Spleen (tissue), 11 donors: ENCODE measurements around the gene SPTLC3. TPM values are rescaled to one million over a fixed set of nuclear protein-coding genes. Genes with fewer than 3 reads are reported as not detected.

Source experiments
- DNase-seq: peaks from one replicate; pipeline ENCODE4 v3.0.0-alpha.2; 2020
- H3K27ac ChIP-seq, 8 donors: fragments of 200-600 bp; sonication (generic) in 7 of 8; 1 replicate in 4 of 8; 2 replicates in 4 of 8; pipeline versions ENCODE4 v1.5.0 to v1.8.0; 2016 to 2021; ENCODE audit warnings: inconsistent platforms in 4 of 8, mild to moderate bottlenecking in 4 of 8, moderate library complexity in 1 of 8
- H3K27me3 ChIP-seq, 7 donors: fragments of 200-600 bp; sonication (generic) in 6 of 7; replicated peaks in 1 of 7; 1 replicate in 4 of 7; 2 replicates in 3 of 7; pipeline versions ENCODE4 v1.5.0 to v1.8.0; 2016 to 2021; ENCODE audit warnings: inconsistent platforms in 3 of 7, mild to moderate bottlenecking in 1 of 7
- H3K36me3 ChIP-seq, 6 donors: fragments of 200-600 bp; sonication (generic) in 5 of 6; 1 replicate in 4 of 6; 2 replicates in 2 of 6; pipeline versions ENCODE4 v1.5.0 to v1.8.0; 2016 to 2021; ENCODE audit warnings: inconsistent platforms in 2 of 6
- H3K4me1 ChIP-seq, 6 donors: fragments of 200-600 bp; sonication (generic) in 5 of 6; 1 replicate in 3 of 6; 2 replicates in 3 of 6; pipeline versions ENCODE4 v1.5.0 to v1.8.0; 2016 to 2021; ENCODE audit warnings: inconsistent platforms in 3 of 6
- H3K4me3 ChIP-seq, 8 donors: fragments of 200-600 bp; sonication (generic) in 7 of 8; 1 replicate in 4 of 8; 2 replicates in 4 of 8; pipeline versions ENCODE4 v1.5.0 to v1.8.0; 2016 to 2021; ENCODE audit warnings: inconsistent platforms in 4 of 8, mild to moderate bottlenecking in 4 of 8, moderate library complexity in 2 of 8
- H3K9me3 ChIP-seq, 8 donors: fragments of 200-600 bp; sonication (generic) in 7 of 8; 1 replicate in 4 of 8; 2 replicates in 4 of 8; pipeline versions ENCODE4 v1.5.0 to v1.8.0; 2016 to 2021; ENCODE audit warnings: inconsistent platforms in 4 of 8
- CTCF ChIP-seq, 11 experiments: fragments of 200-600 bp in 7 of 11; fragments of 450-650 bp in 4 of 11; sonication (generic) in 4 of 11; IDR thresholded peaks in 8 of 11; conservative IDR thresholded peaks in 3 of 11; 1 replicate in 7 of 11; 2 replicates in 4 of 11; pipeline versions ENCODE4 v1.4.0 to v1.8.0; 2016 to 2021; ENCODE audit warnings: antibody characterized with exemption in 11 of 11, inconsistent platforms in 4 of 11, mild to moderate bottlenecking in 1 of 11
- POLR2A ChIP-seq, 3 donors: fragments of 450-650 bp; IDR thresholded peaks; one replicate each; pipeline ENCODE4 v1.5.1; 2017; ENCODE audit warnings: antibody characterized with exemption in 3 of 3, mild to moderate bottlenecking in 1 of 3
- POLR2AphosphoS5 ChIP-seq, 3 donors: sonication (generic); formaldehyde crosslinking; IDR thresholded peaks; one replicate each; pipeline ENCODE4 v1.5.1; 2017; ENCODE audit warnings: antibody characterized with exemption in 3 of 3
- WGBS, 5 donors: extraction: QIAGEN DNeasy Blood & Tissue Kit in 3 of 5; methylation state at CpG; one replicate each; pipeline versions ENCODE4 v1.1.5 to v1.1.7; 2013 to 2018; 5-methylcytosine and 5-hydroxymethylcytosine counted together
- intact Hi-C: fragments of 100-400 bp; cut with DNase I; formaldehyde crosslinking; loops from one replicate; pipeline ENCODE4 v1.15.0; 2023; ENCODE audit warnings: low total_unique reads
- polyA plus RNA-seq, 3 donors: library from polyadenylated mRNA; stranded (reverse); fragments of 200-250 nt; gene quantifications; one replicate each; pipeline ENCODE4 v1.2.1, GENCODE V29; 2013
- total RNA-seq, 7 donors: library from RNA; depleted of rRNA in 3 of 7; stranded (reverse); fragments of >200 nt in 3 of 7; fragmentation: NEBNext Ultra II Directional in 4 of 7; extraction: Animal tissue kit (Norgen Biotek cat#: 25700) in 4 of 7; gene quantifications; one replicate each; pipeline versions ENCODE4 v1.1.0 to v1.2.1, GENCODE V29; 2016 to 2021
- donor health status: healthy with polysubstance abuse.
- donor health status: DM: no; HTN: no; CAD: no; lungs with moderate emphysema.
- donor health status: DM: no; HTN: no; CAD: no.
- donor health status: Bipolar disorder and iron deficiency.
- donor health status: healthy.
- donor health status: DM: no; HTN: no; CAD: no.
- donor health status: DM: yes; HTN: yes; CAD: no.

SPTLC3 gene
- total and polyA plus RNA-seq, 10 donors, result 0.50 to 12.3 (median 3.7) TPM

- Histone ChIP-seq H3K4me1 (no peaks in the 10 kb centered on the region), H3K27ac (no peak overlapping the region), H3K36me3 (no peaks in the 10 kb centered on the region), H3K9me3 (no peaks in the 10 kb centered on the region), H3K4me3 (no peak overlapping the region), H3K27me3 (peaks cover 0 to 4% (median 0%) of the 10 kb centered on the region in 7 donors)
- intact Hi-C loops, result no loop called here
- WGBS, 5 donors, result 88 to 100% (median 93%) methylated on average over 2 of the region's 2 CpGs
- no peak for DNase-seq
- TF ChIP-seq POLR2A (IDR thresholded peaks at IDR 0.05) (no peak), POLR2AphosphoS5 (IDR thresholded peaks at IDR 0.05) (no peak), CTCF (IDR thresholded peaks at IDR 0.05 in 8 of 11, conservative IDR thresholded peaks at IDR 0.05 in 3 of 11) (no peak)
Observed at GRCh38 chr20:13148961-13149360, 140.2 kb downstream of the SPTLC3 start.

- no peaks in the 10 kb centered on the region for H3K9me3 ChIP-seq
- H3K27me3 ChIP-seq, result peaks cover 0 to 4% (median 0%) of the 10 kb centered on the region in 7 donors
- intact Hi-C loops, result no loop called here
- DNase-seq, result no peak
- no peaks in the 10 kb centered on the region for H3K4me1 ChIP-seq
- TF ChIP-seq CTCF (IDR thresholded peaks at IDR 0.05 in 8 of 11, conservative IDR thresholded peaks at IDR 0.05 in 3 of 11) (no peak), POLR2A (IDR thresholded peaks at IDR 0.05) (no peak), POLR2AphosphoS5 (IDR thresholded peaks at IDR 0.05) (no peak)
- no peak overlapping the region for H3K4me3 ChIP-seq
- H3K36me3 ChIP-seq, result peaks cover 0 to 4% (median 0%) of the 10 kb centered on the region in 6 donors
- H3K27ac ChIP-seq, result no peak overlapping the region
- 70 to 77% (median 74%) methylated on average over 8 of the region's 8 CpGs for WGBS, 5 donors
Observed at GRCh38 chr20:13149371-13150105, 140.8 kb downstream of the SPTLC3 start.

- WGBS, 5 donors, result 45 to 69% (median 63%) methylated on average over 4 of the region's 4 CpGs
- H3K4me1 ChIP-seq, result no peaks in the 10 kb centered on the region
- H3K36me3 ChIP-seq, result peaks cover 0 to 4% (median 0%) of the 10 kb centered on the region in 6 donors
- H3K27ac ChIP-seq, result peak overlapping the region in 1 of 8 donors; percentile 2
- no peak for DNase-seq
- no peaks in the 10 kb centered on the region for H3K27me3 ChIP-seq
- intact Hi-C loops, result no loop called here
- H3K4me3 ChIP-seq, result no peak overlapping the region
- no peaks in the 10 kb centered on the region for H3K9me3 ChIP-seq
- no peak for TF ChIP-seq POLR2AphosphoS5 (IDR thresholded peaks at IDR 0.05)
- TF ChIP-seq CTCF (IDR thresholded peaks at IDR 0.05 in 8 of 11, conservative IDR thresholded peaks at IDR 0.05 in 3 of 11), result no peak
- no peak for TF ChIP-seq POLR2A (IDR thresholded peaks at IDR 0.05)
Observed at GRCh38 chr20:13158369-13158768, 149.6 kb downstream of the SPTLC3 start.

GRCh38 chr20:13159889-13160288 is 151.1 kb downstream of the SPTLC3 start:
- H3K27me3 ChIP-seq, result no peaks in the 10 kb centered on the region
- no peaks in the 10 kb centered on the region for H3K9me3 ChIP-seq
- WGBS, 5 donors, result 89 to 95% (median 92%) methylated on average over 9 of the region's 9 CpGs
- DNase-seq, result no peak
- no peaks in the 10 kb centered on the region for H3K4me1 ChIP-seq
- H3K36me3 ChIP-seq, result no peaks in the 10 kb centered on the region
- no peak overlapping the region for H3K27ac ChIP-seq
- no peak overlapping the region for H3K4me3 ChIP-seq
- intact Hi-C loops, result no loop called here
- no peak for TF ChIP-seq POLR2A (IDR thresholded peaks at IDR 0.05)
- no peak for TF ChIP-seq CTCF (IDR thresholded peaks at IDR 0.05 in 8 of 11, conservative IDR thresholded peaks at IDR 0.05 in 3 of 11)
- no peak for TF ChIP-seq POLR2AphosphoS5 (IDR thresholded peaks at IDR 0.05)
